Breast epithelium (tissue), 4 donors: Measurements from ENCODE around the gene EGFL7. TPM values are rescaled to one million over a fixed set of nuclear protein-coding genes. Genes with fewer than 3 reads are reported as not detected.
A peak's percentile ranks its signal among the peaks of the same experiment; 100 is the strongest.
"Not testable (repeated sequence)": the region's sequence is repeated elsewhere in the genome, so short reads cannot be mapped to it uniquely, and the experiment has no call there.

ENCODE experiments used
- DNase-seq, 2 donors: peaks; one replicate each; pipeline ENCODE4 v3.0.0-alpha.2; 2019; ENCODE audit warnings: low spot score in 2 of 2
- H3K27ac ChIP-seq, 2 donors: fragments of 200-600 bp; sonication (generic) in 1 of 2; one replicate each; pipeline ENCODE4 v1.5.1; 2016 to 2019; ENCODE audit warnings: mild to moderate bottlenecking in 1 of 2
- H3K27me3 ChIP-seq, 2 donors: fragments of 200-600 bp; sonication (generic) in 1 of 2; one replicate each; pipeline versions ENCODE4 v1.5.1 to v1.6.0; 2017 to 2019; ENCODE audit warnings: control low read depth in 1 of 2, mild to moderate bottlenecking in 1 of 2
- H3K36me3 ChIP-seq: fragments of 200-600 bp; one replicate; pipeline ENCODE4 v1.5.1; 2019
- H3K4me1 ChIP-seq, 2 donors: fragments of 200-600 bp; sonication (generic); one replicate each; pipeline ENCODE4 v1.5.1; 2016 to 2019; ENCODE audit warnings: control low read depth in 1 of 2
- H3K4me3 ChIP-seq, 3 donors: fragments of 200-600 bp; sonication (generic); 1 replicate in 2 of 3; 2 replicates in 1 of 3; pipeline ENCODE4 v1.5.1; 2016 to 2019; ENCODE audit warnings: mild to moderate bottlenecking in 3 of 3, moderate library complexity in 2 of 3
- H3K9me3 ChIP-seq, 2 donors: fragments of 200-600 bp; sonication (generic) in 1 of 2; one replicate each; pipeline ENCODE4 v1.5.1; 2016 to 2019; ENCODE audit warnings: control low read depth in 1 of 2
- POLR2A ChIP-seq: fragments of 450-650 bp; IDR thresholded peaks from one replicate; pipeline ENCODE4 v1.6.1; 2016; ENCODE audit warnings: antibody characterized with exemption, mild to moderate bottlenecking, moderate library complexity
- POLR2AphosphoS5 ChIP-seq, 3 donors: sonication (generic); formaldehyde crosslinking; IDR thresholded peaks; one replicate each; pipeline ENCODE4 v1.6.1; 2017; ENCODE audit warnings: antibody characterized with exemption in 3 of 3
- intact Hi-C: fragments of 100-400 bp; cut with DNase I; formaldehyde crosslinking; loops from one replicate; pipeline ENCODE4 v1.15.1; 2023; ENCODE audit warnings: low total_unique reads
- total RNA-seq, 3 donors: library from RNA; depleted of rRNA; stranded (reverse); fragments of >200 nt; gene quantifications; one replicate each; pipeline ENCODE4 v1.1.0, GENCODE V29; 2016
- TF ChIP-seq, protein P1 (sequence below), 3 donors: fragments of 450-650 bp; IDR thresholded peaks; one replicate each; pipeline ENCODE4 v1.5.1; 2016 to 2017; ENCODE audit warnings: antibody characterized with exemption in 3 of 3, mild to moderate bottlenecking in 3 of 3, moderate library complexity in 3 of 3

Gene EGFL7
- total RNA-seq, 3 donors from 2014 or later = 48.9 to 138 (median 53.4) TPM

DNA sequence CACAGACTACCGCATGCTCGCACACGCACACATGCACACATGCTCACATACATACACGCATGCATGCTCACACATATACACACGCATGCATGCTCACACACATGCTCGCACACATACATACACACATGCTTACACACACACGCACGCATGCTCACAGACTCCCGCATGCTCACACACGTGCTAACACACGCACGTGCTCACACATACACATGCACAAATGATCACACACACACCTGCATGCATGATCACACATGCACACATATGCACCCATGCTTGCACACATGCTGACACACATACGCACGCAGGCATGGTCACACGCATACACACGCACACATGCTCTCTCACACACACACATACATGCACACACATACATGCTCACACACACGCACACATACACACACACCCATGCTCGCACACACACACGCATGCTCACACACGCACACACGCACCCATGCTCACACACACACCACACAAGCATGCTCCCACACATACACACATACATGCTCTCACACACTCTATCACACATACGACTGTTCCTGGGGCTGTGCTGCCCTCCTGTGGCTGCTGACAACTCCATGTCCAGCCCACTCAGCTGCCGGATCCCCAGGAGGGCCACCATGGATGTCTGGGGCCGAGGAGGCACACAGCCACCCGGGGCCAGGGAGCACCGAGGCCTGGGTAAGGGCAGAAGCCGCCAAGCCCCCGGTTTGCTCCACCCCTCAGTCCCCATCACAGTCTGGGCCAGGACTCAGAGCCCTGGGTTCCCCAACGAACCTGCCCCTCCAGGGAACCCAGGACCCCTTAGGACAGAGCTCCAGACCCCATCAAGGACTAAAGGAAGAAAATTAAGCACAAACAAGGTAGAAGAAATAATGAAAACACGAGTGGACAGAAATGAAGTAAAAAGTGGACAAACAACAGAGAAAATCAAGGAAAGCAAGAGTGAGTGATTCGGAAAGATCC lies 31.4 kb upstream of the EGFL7 start:
- Histone ChIP-seq H3K27ac (no peak overlapping the region), H3K4me1 (no peaks in the 10 kb centered on the region), H3K27me3 (peaks cover 0 to 8% of the 10 kb centered on the region in 2 donors), H3K36me3 (no peaks in the 10 kb centered on the region), H3K9me3 (no peaks in the 10 kb centered on the region), H3K4me3 (no peak overlapping the region)
- intact Hi-C loops = loop anchor here (5.0 kb wide), 1 partner anchor 144 kb away; no protein-coding TSS in a partner anchor
- TF ChIP-seq POLR2A (no peak), POLR2AphosphoS5 (IDR thresholded peaks at IDR 0.05) (peak in 2 of 3 donors; percentile 23 to 26)
- TF ChIP-seq, protein P1, sequence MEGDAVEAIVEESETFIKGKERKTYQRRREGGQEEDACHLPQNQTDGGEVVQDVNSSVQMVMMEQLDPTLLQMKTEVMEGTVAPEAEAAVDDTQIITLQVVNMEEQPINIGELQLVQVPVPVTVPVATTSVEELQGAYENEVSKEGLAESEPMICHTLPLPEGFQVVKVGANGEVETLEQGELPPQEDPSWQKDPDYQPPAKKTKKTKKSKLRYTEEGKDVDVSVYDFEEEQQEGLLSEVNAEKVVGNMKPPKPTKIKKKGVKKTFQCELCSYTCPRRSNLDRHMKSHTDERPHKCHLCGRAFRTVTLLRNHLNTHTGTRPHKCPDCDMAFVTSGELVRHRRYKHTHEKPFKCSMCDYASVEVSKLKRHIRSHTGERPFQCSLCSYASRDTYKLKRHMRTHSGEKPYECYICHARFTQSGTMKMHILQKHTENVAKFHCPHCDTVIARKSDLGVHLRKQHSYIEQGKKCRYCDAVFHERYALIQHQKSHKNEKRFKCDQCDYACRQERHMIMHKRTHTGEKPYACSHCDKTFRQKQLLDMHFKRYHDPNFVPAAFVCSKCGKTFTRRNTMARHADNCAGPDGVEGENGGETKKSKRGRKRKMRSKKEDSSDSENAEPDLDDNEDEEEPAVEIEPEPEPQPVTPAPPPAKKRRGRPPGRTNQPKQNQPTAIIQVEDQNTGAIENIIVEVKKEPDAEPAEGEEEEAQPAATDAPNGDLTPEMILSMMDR (IDR thresholded peaks at IDR 0.05) = peak; percentile 32 to 94 (median 79)
- DNase-seq = peak in 1 of 2 donors; percentile 69

DNA sequence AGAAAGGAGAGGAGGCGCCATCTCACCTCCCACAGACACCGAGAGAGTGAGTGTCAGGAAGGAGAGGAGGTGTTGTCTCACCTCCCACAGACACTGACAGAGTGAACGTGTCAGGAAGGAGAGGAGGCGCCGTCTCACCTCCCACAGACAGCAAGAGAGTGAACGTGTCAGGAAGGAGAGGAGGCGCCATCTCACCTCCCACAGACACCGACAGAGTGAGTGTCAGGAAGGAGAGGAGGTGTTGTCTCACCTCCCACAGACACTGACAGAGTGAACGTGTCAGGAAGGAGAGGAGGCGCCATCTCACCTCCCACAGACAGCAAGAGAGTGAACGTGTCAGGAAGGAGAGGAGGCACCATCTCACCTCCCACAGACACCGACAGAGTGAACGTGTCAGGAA lies 30.6 kb upstream of the EGFL7 start:
- not testable (repeated sequence) for H3K27me3 ChIP-seq, H3K4me1 ChIP-seq, DNase-seq, H3K27ac ChIP-seq, H3K9me3 ChIP-seq, H3K4me3 ChIP-seq, H3K36me3 ChIP-seq
- intact Hi-C loops = loop anchor here (5.0 kb wide), 1 partner anchor 145 kb away; no protein-coding TSS in a partner anchor

DNA sequence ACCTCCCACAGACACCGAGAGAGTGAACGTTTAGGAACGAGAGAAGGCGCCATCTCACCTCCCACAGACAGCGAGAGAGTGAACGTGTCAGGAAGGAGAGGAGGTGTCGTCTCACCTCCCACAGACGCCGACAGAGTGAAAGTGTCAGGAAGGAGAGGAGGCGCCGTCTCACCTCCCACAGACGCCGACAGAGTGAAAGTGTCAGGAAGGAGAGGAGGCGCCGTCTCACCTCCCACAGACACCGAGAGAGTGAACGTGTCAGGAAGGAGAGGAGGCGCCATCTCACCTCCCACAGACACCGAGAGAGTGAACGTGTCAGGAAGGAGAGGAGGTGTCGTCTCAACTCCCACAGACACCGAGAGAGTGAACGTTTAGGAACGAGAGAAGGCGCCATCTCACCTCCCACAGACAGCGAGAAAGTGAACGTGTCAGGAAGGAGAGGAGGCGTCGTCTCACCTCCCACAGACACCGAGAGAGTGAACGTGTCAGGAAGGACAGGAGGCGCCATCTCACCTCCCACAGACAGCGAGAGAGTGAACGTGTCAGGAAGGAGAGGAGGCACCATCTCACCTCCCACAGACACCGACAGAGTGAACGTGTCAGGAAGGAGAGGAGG lies 30.1 kb upstream of the EGFL7 start:
- intact Hi-C loops = loop anchor here (5.0 kb wide), 1 partner anchor 145 kb away; no protein-coding TSS in a partner anchor
- H3K27me3 ChIP-seq, H3K36me3 ChIP-seq, DNase-seq, H3K4me1 ChIP-seq, H3K9me3 ChIP-seq, H3K4me3 ChIP-seq, H3K27ac ChIP-seq: not testable (repeated sequence)

DNA sequence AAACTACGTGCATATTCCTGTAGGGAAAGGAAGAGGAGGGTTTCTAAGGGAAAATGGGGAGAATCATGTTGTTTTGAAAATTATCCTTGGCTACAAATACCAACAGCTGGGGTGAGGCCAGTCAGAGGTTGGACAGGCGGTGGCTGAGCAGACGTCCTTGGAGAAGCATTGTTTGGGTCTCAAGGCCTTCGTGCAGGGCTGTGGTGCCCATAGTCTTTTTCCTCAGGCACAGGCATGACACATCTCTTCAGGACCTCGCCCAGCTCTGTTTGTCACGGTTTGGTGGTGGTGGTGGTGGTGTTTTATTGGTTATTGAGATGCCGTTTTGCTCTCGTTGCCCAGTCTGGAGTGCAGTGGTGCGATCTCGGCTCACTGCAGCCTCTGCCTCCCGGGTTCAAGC lies 27.8 kb upstream of the EGFL7 start:
- peaks cover 0 to 8% of the 10 kb centered on the region in 2 donors for H3K27me3 ChIP-seq
- no peak for DNase-seq
- no peaks in the 10 kb centered on the region for H3K36me3 ChIP-seq
- TF ChIP-seq, protein P1 (IDR thresholded peaks at IDR 0.05) = no peak
- TF ChIP-seq POLR2AphosphoS5 (IDR thresholded peaks at IDR 0.05) = no peak
- no peak for TF ChIP-seq POLR2A
- H3K4me1 ChIP-seq = no peaks in the 10 kb centered on the region
- intact Hi-C loops = loop anchor here (5.0 kb wide), 1 partner anchor 148 kb away; no protein-coding TSS in a partner anchor
- H3K9me3 ChIP-seq = no peaks in the 10 kb centered on the region
- H3K27ac ChIP-seq = no peak overlapping the region
- no peak overlapping the region for H3K4me3 ChIP-seq

DNA sequence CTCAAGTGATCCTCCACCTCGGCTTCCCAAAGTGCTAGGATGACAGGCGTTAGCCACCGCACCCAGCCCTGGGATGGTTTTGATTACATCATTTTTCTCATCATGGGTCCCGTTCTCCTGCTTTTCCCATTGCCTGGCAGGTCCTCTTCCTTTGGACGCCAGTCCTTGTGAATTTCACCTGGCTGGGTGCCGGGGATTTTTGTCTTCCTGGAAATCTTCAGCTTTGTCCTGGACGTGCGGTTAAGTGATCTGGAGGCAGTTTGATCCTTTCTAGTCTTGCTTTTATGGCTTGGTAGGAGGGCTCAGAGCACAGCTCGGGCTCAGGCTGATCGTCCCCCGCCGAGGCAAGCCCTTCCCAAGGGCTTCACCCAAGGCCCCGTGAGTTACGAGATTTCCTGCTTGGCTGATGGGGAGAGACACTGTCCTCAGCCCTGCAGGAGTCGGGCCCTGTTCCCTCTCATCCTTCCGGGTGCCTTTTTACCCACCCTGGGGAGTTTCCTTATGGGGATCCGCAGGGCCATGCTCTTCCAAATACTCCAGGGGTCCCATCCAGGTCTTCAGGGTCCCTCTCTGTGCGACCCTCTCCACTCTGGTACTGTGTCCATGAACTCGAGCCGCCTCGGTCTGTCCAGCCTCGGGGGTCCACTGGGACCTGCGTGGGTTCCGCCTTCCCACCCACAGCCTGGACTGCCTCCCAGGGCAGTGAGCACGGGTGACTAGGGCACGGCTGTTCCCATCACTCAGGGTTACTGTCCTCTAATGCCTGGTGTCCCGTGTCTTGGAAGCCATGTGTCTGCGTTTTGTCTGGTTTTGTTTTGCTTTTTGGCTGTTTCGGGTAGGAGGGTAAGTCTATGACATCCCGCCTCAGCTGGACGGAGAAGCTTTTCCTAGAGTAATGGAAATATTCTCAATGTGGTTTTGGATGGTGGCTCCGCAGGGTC lies 22.3 kb upstream of the EGFL7 start:
- intact Hi-C loops = loop anchor here (1.0 kb wide), 1 partner anchor 16 kb away; no protein-coding TSS in a partner anchor
- Histone ChIP-seq H3K27me3 (peaks cover 0 to 18% of the 10 kb centered on the region in 2 donors), H3K36me3 (no peaks in the 10 kb centered on the region), H3K9me3 (no peaks in the 10 kb centered on the region), H3K4me1 (no peaks in the 10 kb centered on the region), H3K4me3 (peak overlapping the region in 1 of 3 donors; percentile 30), H3K27ac (peak overlapping the region in 1 of 2 donors; percentile 76)
- no peak for TF ChIP-seq POLR2AphosphoS5 (IDR thresholded peaks at IDR 0.05)
- no peak for TF ChIP-seq POLR2A
- TF ChIP-seq, protein P1 (IDR thresholded peaks at IDR 0.05) = no peak
- DNase-seq = no peak
